Uterus (tissue), 2 donors: ENCODE results near the gene FAM25C.
"Not testable (repeated sequence)": the region's sequence is repeated elsewhere in the genome, so short reads cannot be mapped to it uniquely, and the experiment has no call there.

Source experiments
- POLR2A ChIP-seq, 2 donors: fragments of 450-650 bp; IDR thresholded peaks; one replicate each; pipeline ENCODE4 v1.6.1; 2016; ENCODE audit warnings: antibody characterized with exemption in 2 of 2, mild to moderate bottlenecking in 1 of 2, moderate library complexity in 1 of 2
- TF ChIP-seq, protein P1 (sequence below), 4 experiments: fragments of 200-600 bp in 2 of 4; fragments of 450-650 bp in 2 of 4; sonication (generic) in 2 of 4; IDR thresholded peaks; one replicate each; pipeline ENCODE4 v1.5.1; 2016 to 2019; ENCODE audit warnings: antibody characterized with exemption in 4 of 4, mild to moderate bottlenecking in 2 of 4, moderate library complexity in 1 of 4

DNA sequence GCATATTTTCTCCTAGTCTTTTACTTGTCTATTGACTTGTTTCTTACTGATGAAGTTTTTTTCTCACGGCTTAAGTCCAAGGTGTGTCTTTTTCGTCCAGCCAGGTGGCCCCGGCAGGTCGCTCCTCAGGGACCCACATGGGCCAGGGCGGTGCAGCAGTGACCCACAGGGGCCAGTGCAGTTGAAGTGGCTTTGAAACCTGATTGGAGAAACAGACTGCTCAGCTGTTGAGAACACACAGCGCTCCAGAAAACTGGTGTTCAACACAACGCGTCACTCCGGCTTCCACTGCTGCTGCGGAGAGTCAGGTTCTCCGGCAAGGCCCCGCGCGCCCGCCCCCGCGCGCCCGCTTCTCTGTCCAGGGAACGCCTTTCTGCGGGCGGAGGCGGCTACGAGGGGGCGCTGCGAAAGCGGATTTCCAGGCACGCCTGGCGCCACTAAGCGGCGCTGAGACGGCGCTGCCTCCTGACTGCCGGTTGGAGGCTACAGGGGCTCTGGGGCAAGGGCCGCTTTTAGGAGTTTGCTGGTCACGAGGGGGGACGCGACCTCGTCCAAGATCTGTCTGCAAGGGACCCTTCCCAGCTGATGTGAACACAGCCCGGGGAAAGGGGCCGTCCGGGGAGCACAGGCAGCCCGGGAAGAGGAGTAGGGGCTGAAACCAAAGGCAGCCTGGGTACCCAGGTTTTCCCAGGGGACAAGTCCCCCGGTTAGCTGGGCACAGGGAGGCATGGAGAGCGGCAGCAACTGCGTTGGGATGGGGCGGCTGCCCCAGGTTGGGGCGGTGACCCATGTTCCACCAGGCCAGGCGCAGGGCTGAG lies 13.0 kb downstream of the FAM25C start:
- TF ChIP-seq, protein P1, sequence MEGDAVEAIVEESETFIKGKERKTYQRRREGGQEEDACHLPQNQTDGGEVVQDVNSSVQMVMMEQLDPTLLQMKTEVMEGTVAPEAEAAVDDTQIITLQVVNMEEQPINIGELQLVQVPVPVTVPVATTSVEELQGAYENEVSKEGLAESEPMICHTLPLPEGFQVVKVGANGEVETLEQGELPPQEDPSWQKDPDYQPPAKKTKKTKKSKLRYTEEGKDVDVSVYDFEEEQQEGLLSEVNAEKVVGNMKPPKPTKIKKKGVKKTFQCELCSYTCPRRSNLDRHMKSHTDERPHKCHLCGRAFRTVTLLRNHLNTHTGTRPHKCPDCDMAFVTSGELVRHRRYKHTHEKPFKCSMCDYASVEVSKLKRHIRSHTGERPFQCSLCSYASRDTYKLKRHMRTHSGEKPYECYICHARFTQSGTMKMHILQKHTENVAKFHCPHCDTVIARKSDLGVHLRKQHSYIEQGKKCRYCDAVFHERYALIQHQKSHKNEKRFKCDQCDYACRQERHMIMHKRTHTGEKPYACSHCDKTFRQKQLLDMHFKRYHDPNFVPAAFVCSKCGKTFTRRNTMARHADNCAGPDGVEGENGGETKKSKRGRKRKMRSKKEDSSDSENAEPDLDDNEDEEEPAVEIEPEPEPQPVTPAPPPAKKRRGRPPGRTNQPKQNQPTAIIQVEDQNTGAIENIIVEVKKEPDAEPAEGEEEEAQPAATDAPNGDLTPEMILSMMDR (IDR thresholded peaks at IDR 0.05) = not testable (repeated sequence)
- TF ChIP-seq POLR2A (IDR thresholded peaks at IDR 0.05) = not testable (repeated sequence)
